Vagina (tissue), 2 donors: ENCODE results near the gene DNAJC13. TPM values are rescaled to one million over a fixed set of nuclear protein-coding genes. Genes with fewer than 3 reads are reported as not detected.

ENCODE experiments used
- DNase-seq, 2 donors: peaks; one replicate each; pipeline ENCODE4 v3.0.0-alpha.2; 2017; ENCODE audit errors: extremely low spot score in 2 of 2
- H3K27ac ChIP-seq: fragments of 200-600 bp; sonication (generic); one replicate; pipeline ENCODE4 v1.5.1; 2019
- H3K27me3 ChIP-seq: fragments of 200-600 bp; sonication (generic); one replicate; pipeline ENCODE4 v1.5.1; 2019
- H3K36me3 ChIP-seq, 2 donors: fragments of 200-600 bp; sonication (generic); one replicate each; pipeline ENCODE4 v1.5.1; 2017 to 2019
- H3K4me1 ChIP-seq: fragments of 200-600 bp; sonication (generic); one replicate; pipeline ENCODE4 v1.5.1; 2019
- H3K4me3 ChIP-seq, 2 donors: fragments of 200-600 bp; sonication (generic); 1 replicate in 1 of 2; 2 replicates in 1 of 2; pipeline ENCODE4 v1.5.1; 2016 to 2019
- H3K9me3 ChIP-seq: fragments of 200-600 bp; sonication (generic); one replicate; pipeline ENCODE4 v1.5.1; 2019
- CTCF ChIP-seq, 3 experiments: fragments of 450-650 bp in 2 of 3; fragments of 200-600 bp in 1 of 3; sonication (generic) in 1 of 3; IDR thresholded peaks; one replicate each; pipeline ENCODE4 v1.5.1; 2017 to 2019; ENCODE audit warnings: antibody characterized with exemption in 3 of 3, mild to moderate bottlenecking in 2 of 3, moderate library complexity in 2 of 3
- POLR2A ChIP-seq, 2 donors: fragments of 450-650 bp; IDR thresholded peaks; one replicate each; pipeline ENCODE4 v1.6.1; 2017; ENCODE audit warnings: antibody characterized with exemption in 2 of 2, mild to moderate bottlenecking in 2 of 2, moderate library complexity in 2 of 2
- POLR2AphosphoS5 ChIP-seq, 2 donors: sonication (generic); formaldehyde crosslinking; IDR thresholded peaks; one replicate each; pipeline ENCODE4 v1.9.0; 2017; ENCODE audit warnings: antibody characterized with exemption in 2 of 2, mild to moderate bottlenecking in 2 of 2, low read depth in 1 of 2; ENCODE audit not compliant: insufficient read depth in 1 of 2
- intact Hi-C: fragments of 100-400 bp; cut with DNase I; formaldehyde crosslinking; loops from one replicate; pipeline ENCODE4 v1.15.1; 2023
- total RNA-seq: library from RNA; depleted of rRNA; stranded (reverse); fragments of >200 nt; gene quantifications from one replicate; pipeline ENCODE4 v1.2.3, GENCODE V29; 2016

Gene DNAJC13
- total RNA-seq, 1 donor from 2014 or later, result 26.5 TPM

DNA sequence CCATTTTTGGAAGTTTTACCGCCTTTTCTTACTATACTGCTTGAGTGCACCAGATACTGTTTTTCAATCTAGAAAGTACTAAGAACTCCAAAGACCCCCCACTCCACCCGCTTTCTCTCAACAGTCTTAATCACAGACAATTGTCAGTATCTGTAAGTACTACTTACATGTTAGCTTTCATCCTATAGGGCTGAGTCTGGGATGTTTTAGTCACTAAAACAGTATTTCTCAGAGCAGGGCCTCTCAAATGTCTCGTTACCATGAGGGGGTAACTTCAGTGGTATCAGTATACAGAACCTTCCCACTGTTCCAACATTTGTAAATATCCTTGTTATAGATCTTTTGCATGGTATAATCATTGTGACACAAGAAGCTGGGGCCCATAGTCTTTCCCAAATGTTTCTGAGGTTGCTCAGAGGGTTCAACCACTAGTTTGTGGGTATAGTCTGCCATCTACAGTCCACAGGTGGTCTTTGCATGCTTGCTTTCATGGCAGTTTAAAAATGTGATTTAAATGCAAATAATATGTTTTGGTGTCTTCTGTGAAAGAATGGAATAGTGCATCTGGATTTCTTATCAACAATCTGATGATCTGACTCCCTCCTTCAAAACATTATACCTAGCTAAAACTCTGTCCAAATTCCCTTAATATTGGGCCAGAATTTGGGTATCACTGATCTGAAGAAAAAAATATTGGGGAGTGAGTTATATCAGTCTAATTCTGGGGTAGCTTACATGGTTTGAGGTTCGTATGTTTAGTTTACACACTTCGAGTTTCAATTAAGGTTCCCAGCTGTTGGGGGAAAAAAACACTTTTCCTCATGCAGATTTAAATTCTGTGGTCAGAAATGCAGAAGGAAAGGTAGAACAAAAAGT, 18.0 kb upstream of the DNAJC13 start:
- TF ChIP-seq POLR2AphosphoS5 (IDR thresholded peaks at IDR 0.05; ENCODE audit: insufficient read depth in 1 of 2, low read depth in 1 of 2) (no peak), CTCF (IDR thresholded peaks at IDR 0.05) (peak in 2 of 3 experiments; percentile 15 to 51)
- no peaks in the 10 kb centered on the region for H3K4me1 ChIP-seq
- intact Hi-C loops, result no loop called here
- no peak for DNase-seq
- no peaks in the 10 kb centered on the region for H3K27me3 ChIP-seq
- no peaks in the 10 kb centered on the region for H3K36me3 ChIP-seq
- H3K4me3 ChIP-seq, result no peak overlapping the region
- H3K9me3 ChIP-seq, result no peaks in the 10 kb centered on the region
- H3K27ac ChIP-seq, result no peak overlapping the region

DNA sequence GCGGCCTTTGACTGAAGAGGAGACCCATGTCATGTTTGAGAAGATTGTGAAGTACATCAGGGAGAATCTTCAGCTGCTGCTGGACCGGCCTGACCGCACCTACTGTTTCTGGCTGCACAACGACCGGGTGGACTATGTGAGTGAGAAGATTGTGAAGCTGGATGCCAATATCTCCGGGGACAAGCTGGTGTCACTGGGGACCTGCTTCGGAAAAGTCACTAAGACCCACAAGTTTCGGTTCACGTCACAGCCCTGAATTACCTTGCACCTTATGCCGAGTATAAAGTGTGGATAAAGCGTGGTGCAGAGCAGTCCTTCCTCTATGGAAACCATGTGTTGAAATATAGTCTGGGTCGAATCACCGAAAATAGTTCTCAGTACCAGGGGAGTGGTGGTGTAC, 16.0 kb upstream of the DNAJC13 start:
- H3K4me3 ChIP-seq, result no peak overlapping the region
- no peaks in the 10 kb centered on the region for H3K36me3 ChIP-seq
- no peaks in the 10 kb centered on the region for H3K27me3 ChIP-seq
- no peak overlapping the region for H3K27ac ChIP-seq
- no peaks in the 10 kb centered on the region for H3K4me1 ChIP-seq
- TF ChIP-seq POLR2A (IDR thresholded peaks at IDR 0.05), result no peak
- TF ChIP-seq CTCF (IDR thresholded peaks at IDR 0.05), result no peak
- TF ChIP-seq POLR2AphosphoS5 (IDR thresholded peaks at IDR 0.05; ENCODE audit: insufficient read depth in 1 of 2, low read depth in 1 of 2), result no peak
- intact Hi-C loops, result no loop called here
- no peaks in the 10 kb centered on the region for H3K9me3 ChIP-seq
- DNase-seq, result no peak

DNA sequence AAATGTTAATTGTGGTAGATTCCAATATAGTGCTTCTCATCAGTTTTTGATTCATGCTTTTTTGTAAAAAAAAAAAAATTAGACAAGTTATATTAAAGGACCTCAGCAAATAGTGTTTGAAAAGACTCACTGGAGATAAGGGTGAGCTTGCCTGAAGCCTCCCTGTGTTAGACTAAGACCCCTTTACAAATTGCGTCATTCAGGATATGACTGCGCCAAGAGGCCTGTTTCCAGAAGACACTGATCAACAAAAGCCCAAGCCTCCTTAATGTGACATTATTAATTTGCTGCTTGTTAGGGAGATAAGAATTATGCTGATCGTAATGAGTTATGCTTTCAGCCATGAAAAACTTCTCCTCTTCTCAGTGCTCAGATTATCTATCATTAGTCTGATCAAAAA, 13.0 kb upstream of the DNAJC13 start:
- intact Hi-C loops, result no loop called here

DNA sequence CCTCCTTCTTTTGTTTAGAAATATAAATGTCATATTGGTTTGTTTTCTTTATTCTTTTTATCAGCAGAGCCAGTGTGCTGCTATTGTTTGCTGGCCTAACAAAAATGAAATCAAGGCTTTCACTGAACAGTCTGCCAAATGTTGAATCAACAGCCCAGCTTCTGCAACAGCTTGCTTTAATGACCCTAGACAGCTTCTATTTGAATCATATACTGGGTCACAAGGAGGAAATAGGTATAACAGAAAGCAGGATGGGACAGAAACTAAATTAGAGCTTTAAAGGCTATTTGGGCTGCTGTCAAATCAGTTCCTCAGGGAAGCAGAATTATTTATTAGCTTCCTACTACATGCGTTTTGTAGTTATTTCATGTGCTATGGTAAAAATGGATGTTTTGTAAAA, 12.1 kb upstream of the DNAJC13 start:
- Histone ChIP-seq H3K4me1 (no peaks in the 10 kb centered on the region), H3K27me3 (no peaks in the 10 kb centered on the region), H3K9me3 (no peaks in the 10 kb centered on the region), H3K4me3 (no peak overlapping the region), H3K27ac (no peak overlapping the region), H3K36me3 (no peaks in the 10 kb centered on the region)
- intact Hi-C loops, result no loop called here
- TF ChIP-seq POLR2A (IDR thresholded peaks at IDR 0.05), result no peak
- TF ChIP-seq CTCF (IDR thresholded peaks at IDR 0.05), result no peak
- TF ChIP-seq POLR2AphosphoS5 (IDR thresholded peaks at IDR 0.05; ENCODE audit: insufficient read depth in 1 of 2, low read depth in 1 of 2), result no peak
- DNase-seq, result no peak

More for the DNA sequence above, 13.0 kb upstream of the DNAJC13 start:
- H3K27ac ChIP-seq, result no peak overlapping the region
- no peaks in the 10 kb centered on the region for H3K4me1 ChIP-seq
- DNase-seq, result no peak
- no peaks in the 10 kb centered on the region for H3K36me3 ChIP-seq
- TF ChIP-seq CTCF (IDR thresholded peaks at IDR 0.05), result no peak
- TF ChIP-seq POLR2A (IDR thresholded peaks at IDR 0.05), result no peak
- no peak for TF ChIP-seq POLR2AphosphoS5 (IDR thresholded peaks at IDR 0.05; ENCODE audit: insufficient read depth in 1 of 2, low read depth in 1 of 2)
- H3K4me3 ChIP-seq, result no peak overlapping the region
- no peaks in the 10 kb centered on the region for H3K27me3 ChIP-seq
- no peaks in the 10 kb centered on the region for H3K9me3 ChIP-seq

DNA sequence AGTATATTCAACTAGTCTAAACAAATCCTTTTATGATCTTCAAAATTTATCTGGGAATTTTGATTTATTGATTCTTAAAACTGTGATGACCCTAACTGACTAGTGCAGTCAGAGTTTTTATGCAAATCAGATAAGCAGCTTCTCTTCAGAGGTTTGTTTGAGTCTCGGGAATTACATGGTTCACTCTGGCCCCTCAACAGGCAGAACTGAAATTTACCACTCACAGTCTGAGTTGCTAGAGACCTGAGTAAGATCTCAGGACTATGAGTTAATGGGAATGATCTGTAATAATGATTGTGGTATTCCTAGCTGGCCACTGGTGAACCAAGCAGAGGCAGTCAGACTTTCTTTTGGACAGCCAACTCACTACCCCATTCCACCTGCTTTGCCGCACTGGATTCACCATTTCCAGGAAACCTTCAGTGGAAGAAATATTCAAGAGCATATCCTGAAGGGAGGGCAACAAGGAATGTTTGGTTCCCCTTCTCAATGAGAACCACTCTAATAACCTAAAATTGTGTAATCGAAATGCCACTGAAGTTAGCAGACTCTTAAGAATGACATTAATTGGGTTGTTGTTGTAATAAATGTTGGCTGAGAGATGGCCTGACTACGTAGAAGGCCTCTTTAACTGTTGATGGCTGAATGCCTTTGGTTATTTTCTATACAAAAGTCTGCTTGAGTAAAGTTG, 11.5 kb upstream of the DNAJC13 start:
- TF ChIP-seq POLR2AphosphoS5 (IDR thresholded peaks at IDR 0.05; ENCODE audit: insufficient read depth in 1 of 2, low read depth in 1 of 2) (no peak), POLR2A (IDR thresholded peaks at IDR 0.05) (no peak), CTCF (IDR thresholded peaks at IDR 0.05) (no peak)
- Histone ChIP-seq H3K27ac (no peak overlapping the region), H3K9me3 (no peaks in the 10 kb centered on the region), H3K4me3 (no peak overlapping the region), H3K36me3 (no peaks in the 10 kb centered on the region), H3K4me1 (no peaks in the 10 kb centered on the region), H3K27me3 (no peaks in the 10 kb centered on the region)
- DNase-seq, result no peak
- intact Hi-C loops, result no loop called here
